ENCODE results near the gene GATA2. TPM values are rescaled to one million over a fixed set of nuclear protein-coding genes. Genes with fewer than 3 reads are reported as not detected.

GATA2 gene
- total and polyA plus RNA-seq, 2 donors (not counting 1 experiment from before 2014, with no cell fraction given), result 0.83 to 3.2 TPM

- H3K4me1 ChIP-seq (ENCODE audit: control insufficient read depth, extremely low read depth, insufficient read depth, low read length), result no peaks in the 10 kb centered on the region
- no peak for TF ChIP-seq CTCF (conservative IDR thresholded peaks at IDR 0.05 in 1 of 2, IDR thresholded peaks at IDR 0.05 in 1 of 2; ENCODE audit: low read depth in 1 of 2, low read length in 2 of 2)
- no peak for TF ChIP-seq EZH2 (IDR thresholded peaks at IDR 0.05; ENCODE audit: low read length, missing control alignments)
- peaks cover 51% of the 10 kb centered on the region for H3K27me3 ChIP-seq (ENCODE audit: control insufficient read depth, insufficient read depth, low read length)
- H3K4me3 ChIP-seq (replicated peaks in 1 of 4; ENCODE audit: control extremely low read depth in 1 of 4, insufficient read depth in 1 of 4, low read depth in 3 of 4, low read length in 4 of 4), result no peak overlapping the region
- H3K4me2 ChIP-seq (ENCODE audit: extremely low read depth, insufficient read depth, low read length), result no peak overlapping the region
- no peaks in the 10 kb centered on the region for H3K36me3 ChIP-seq (ENCODE audit: control insufficient read depth, insufficient read depth, low read length)
- DNase-seq (ENCODE audit: low read depth in 2 of 2), result no peak
- H4K20me1 ChIP-seq (ENCODE audit: control insufficient read depth, extremely low read depth, insufficient read depth, low read length), result no peaks in the 10 kb centered on the region
- H3K27ac ChIP-seq (ENCODE audit: insufficient read depth, low read length), result no peak overlapping the region
- no peaks in the 10 kb centered on the region for H3K9me3 ChIP-seq (ENCODE audit: control insufficient read depth, insufficient read depth, low read depth, low read length)
- H3K79me2 ChIP-seq (ENCODE audit: control insufficient read depth, insufficient read depth, low read length), result no peaks in the 10 kb centered on the region
- no peak overlapping the region for H3K9ac ChIP-seq (ENCODE audit: insufficient read depth, low read length)
- H2AFZ ChIP-seq (ENCODE audit: low read length), result no peak overlapping the region
Observed at GRCh38 chr3:128496019-128496601, 3.1 kb upstream of the GATA2 start.

GRCh38 chr3:128495435-128495970 is 2.5 kb upstream of the GATA2 start:
- Histone ChIP-seq H3K9ac (ENCODE audit: insufficient read depth, low read length) (no peak overlapping the region), H2AFZ (ENCODE audit: low read length) (no peak overlapping the region), H3K4me2 (ENCODE audit: extremely low read depth, insufficient read depth, low read length) (no peak overlapping the region), H3K27ac (ENCODE audit: insufficient read depth, low read length) (no peak overlapping the region), H4K20me1 (ENCODE audit: control insufficient read depth, extremely low read depth, insufficient read depth, low read length) (no peaks in the 10 kb centered on the region), H3K36me3 (ENCODE audit: control insufficient read depth, insufficient read depth, low read length) (no peaks in the 10 kb centered on the region), H3K4me3 (replicated peaks in 1 of 4; ENCODE audit: control extremely low read depth in 1 of 4, insufficient read depth in 1 of 4, low read depth in 3 of 4, low read length in 4 of 4) (no peak overlapping the region), H3K4me1 (ENCODE audit: control insufficient read depth, extremely low read depth, insufficient read depth, low read length) (no peaks in the 10 kb centered on the region), H3K79me2 (ENCODE audit: control insufficient read depth, insufficient read depth, low read length) (no peaks in the 10 kb centered on the region), H3K9me3 (ENCODE audit: control insufficient read depth, insufficient read depth, low read depth, low read length) (no peaks in the 10 kb centered on the region), H3K27me3 (ENCODE audit: control insufficient read depth, insufficient read depth, low read length) (peaks cover 58% of the 10 kb centered on the region)
- no peak for DNase-seq (ENCODE audit: low read depth in 2 of 2)
- TF ChIP-seq CTCF (conservative IDR thresholded peaks at IDR 0.05 in 1 of 2, IDR thresholded peaks at IDR 0.05 in 1 of 2; ENCODE audit: low read depth in 1 of 2, low read length in 2 of 2), result no peak
- TF ChIP-seq EZH2 (IDR thresholded peaks at IDR 0.05; ENCODE audit: low read length, missing control alignments), result no peak

- Histone ChIP-seq H4K20me1 (ENCODE audit: control insufficient read depth, extremely low read depth, insufficient read depth, low read length) (no peaks in the 10 kb centered on the region), H3K36me3 (ENCODE audit: control insufficient read depth, insufficient read depth, low read length) (no peaks in the 10 kb centered on the region), H3K4me1 (ENCODE audit: control insufficient read depth, extremely low read depth, insufficient read depth, low read length) (peaks cover 2% of the 10 kb centered on the region), H3K27me3 (ENCODE audit: control insufficient read depth, insufficient read depth, low read length) (peaks cover 69% of the 10 kb centered on the region), H3K79me2 (ENCODE audit: control insufficient read depth, insufficient read depth, low read length) (peaks cover 2% of the 10 kb centered on the region), H3K9me3 (ENCODE audit: control insufficient read depth, insufficient read depth, low read depth, low read length) (no peaks in the 10 kb centered on the region), H3K4me2 (ENCODE audit: extremely low read depth, insufficient read depth, low read length) (no peak overlapping the region), H3K27ac (ENCODE audit: insufficient read depth, low read length) (no peak overlapping the region), H3K9ac (ENCODE audit: insufficient read depth, low read length) (no peak overlapping the region), H3K4me3 (replicated peaks in 1 of 4; ENCODE audit: control extremely low read depth in 1 of 4, insufficient read depth in 1 of 4, low read depth in 3 of 4, low read length in 4 of 4) (no peak overlapping the region), H2AFZ (ENCODE audit: low read length) (no peak overlapping the region)
- TF ChIP-seq EZH2 (IDR thresholded peaks at IDR 0.05; ENCODE audit: low read length, missing control alignments), result no peak
- no peak for DNase-seq (ENCODE audit: low read depth in 2 of 2)
Observed at GRCh38 chr3:128494367-128494650, 1.3 kb upstream of the GATA2 start.

Measured in fibroblast of lung (primary cell).